Trophoblast cell (in vitro differentiated cells and primary cell): ENCODE data around the gene CASP8.

Source experiments
- DNase-seq, 2 donors: peaks; one replicate each; pipeline ENCODE4 v3.0.0-alpha.2; 2016
- H2AFZ ChIP-seq: 2 replicates; pipeline ENCODE4 v1.6.1; 2013; ENCODE audit warnings: low read length, moderate library complexity, mild to moderate bottlenecking; ENCODE audit not compliant: insufficient read depth, poor library complexity
- H2AK5ac ChIP-seq: 2 replicates; pipeline ENCODE4 v1.6.1; 2013; ENCODE audit warnings: mild to moderate bottlenecking, low read length
- H2BK120ac ChIP-seq: 2 replicates; pipeline ENCODE4 v1.6.1; 2013; ENCODE audit warnings: low read length, mild to moderate bottlenecking, moderate library complexity; ENCODE audit not compliant: insufficient read depth, poor library complexity
- H2BK12ac ChIP-seq: 2 replicates; pipeline ENCODE4 v1.6.1; 2013; ENCODE audit warnings: mild to moderate bottlenecking, low read length, moderate library complexity
- H2BK5ac ChIP-seq: 2 replicates; pipeline ENCODE4 v1.6.1; 2013; ENCODE audit warnings: low read length, low read depth, moderate library complexity, mild to moderate bottlenecking; ENCODE audit not compliant: poor library complexity
- H3K14ac ChIP-seq: 2 replicates; pipeline ENCODE4 v1.6.1; 2013; ENCODE audit warnings: mild to moderate bottlenecking, low read length
- H3K18ac ChIP-seq: 2 replicates; pipeline ENCODE4 v1.6.1; 2013; ENCODE audit warnings: mild to moderate bottlenecking, low read length
- H3K23ac ChIP-seq: 2 replicates; pipeline ENCODE4 v1.6.1; 2013; ENCODE audit warnings: low read length
- H3K27ac ChIP-seq: 2 replicates; pipeline ENCODE4 v1.5.1; 2013; ENCODE audit warnings: low read depth, mild to moderate bottlenecking, inconsistent platforms, low read length, moderate library complexity
- H3K27me3 ChIP-seq: 2 replicates; pipeline ENCODE4 v1.6.1; 2013; ENCODE audit warnings: inconsistent platforms, mild to moderate bottlenecking, low read length, moderate library complexity; ENCODE audit not compliant: insufficient read depth
- H3K36me3 ChIP-seq, 2 experiments: 1 replicate in 1 of 2; 2 replicates in 1 of 2; pipeline ENCODE4 v1.6.1; 2013; ENCODE audit warnings: low read length in 2 of 2, mild to moderate bottlenecking in 2 of 2, moderate library complexity in 1 of 2; ENCODE audit not compliant: insufficient read depth in 2 of 2, control insufficient read depth in 1 of 2
- H3K4ac ChIP-seq: 2 replicates; pipeline ENCODE4 v1.6.1; 2013; ENCODE audit warnings: low read depth, mild to moderate bottlenecking, low read length, moderate library complexity
- H3K4me1 ChIP-seq, 2 experiments: 1 replicate in 1 of 2; 2 replicates in 1 of 2; pipeline ENCODE4 v1.6.1; 2013; ENCODE audit warnings: low read length in 2 of 2, mild to moderate bottlenecking in 2 of 2, moderate library complexity in 1 of 2; ENCODE audit not compliant: insufficient read depth in 2 of 2, control insufficient read depth in 1 of 2
- H3K4me2 ChIP-seq: 2 replicates; pipeline ENCODE4 v1.6.1; 2013; ENCODE audit warnings: inconsistent platforms, mild to moderate bottlenecking, low read length, moderate library complexity
- H3K4me3 ChIP-seq: 2 replicates; pipeline ENCODE4 v1.5.1; 2013; ENCODE audit warnings: mild to moderate bottlenecking, low read depth, low read length, inconsistent platforms
- H3K79me1 ChIP-seq: one replicate; pipeline ENCODE4 v1.6.1; 2013; ENCODE audit warnings: low read length
- H3K79me2 ChIP-seq: 2 replicates; pipeline ENCODE4 v1.6.1; 2013; ENCODE audit warnings: low read length, mild to moderate bottlenecking; ENCODE audit not compliant: control insufficient read depth, insufficient read depth, poor library complexity
- H3K9ac ChIP-seq: 2 replicates; pipeline ENCODE4 v1.6.1; 2013; ENCODE audit warnings: mild to moderate bottlenecking, low read length
- H3K9me3 ChIP-seq: 2 replicates; pipeline ENCODE4 v1.6.1; 2013; ENCODE audit warnings: low read depth, mild to moderate bottlenecking, control low read depth, inconsistent platforms, low read length; ENCODE audit not compliant: insufficient read depth
- H4K12ac ChIP-seq: 2 replicates; pipeline ENCODE4 v1.6.1; 2013; ENCODE audit warnings: low read depth, mild to moderate bottlenecking, low read length, moderate library complexity
- H4K8ac ChIP-seq: 2 replicates; pipeline ENCODE4 v1.6.1; 2013; ENCODE audit warnings: low read depth, mild to moderate bottlenecking, low read length, moderate library complexity
- H4K91ac ChIP-seq: one replicate; pipeline ENCODE4 v1.6.1; 2013; ENCODE audit warnings: low read depth, mild to moderate bottlenecking, low read length, moderate library complexity
- WGBS: extraction: QIAGEN DNeasy Blood & Tissue Kit; methylation state at CpG from one replicate; pipeline ENCODE4 v1.1.7; 2013; ENCODE audit warnings: missing lambda C conversion rate; ENCODE audit not compliant: insufficient read length, insufficient coverage; ENCODE audit errors: extremely low coverage; 5-methylcytosine and 5-hydroxymethylcytosine counted together

The CASP8 gene

GRCh38 chr2:201258666-201259615 lies 1.4 kb upstream of the CASP8 start:
- H3K18ac ChIP-seq: peak overlapping the region; percentile 3
- peak overlapping the region; percentile 9 for H3K14ac ChIP-seq
- H3K23ac ChIP-seq: no peak overlapping the region
- no peaks in the 10 kb centered on the region for H3K9me3 ChIP-seq
- no peak overlapping the region for H2AK5ac ChIP-seq
- no peaks in the 10 kb centered on the region for H3K36me3 ChIP-seq
- peak overlapping the region; percentile 67 for H3K4me2 ChIP-seq
- H3K79me1 ChIP-seq: peaks cover 12% of the 10 kb centered on the region
- H3K9ac ChIP-seq: no peak overlapping the region
- peak overlapping the region; percentile 89 for H4K91ac ChIP-seq
- no peaks in the 10 kb centered on the region for H3K79me2 ChIP-seq
- no peak overlapping the region for H2BK12ac ChIP-seq
- WGBS: no CpG with 5 or more reads among the region's 15 CpGs
- peak overlapping the region; percentile 65 for H2AFZ ChIP-seq
- no peak for DNase-seq
- peaks cover 8 to 12% of the 10 kb centered on the region in 2 experiments for H3K4me1 ChIP-seq
- H2BK5ac ChIP-seq: peak overlapping the region; percentile 37
- no peak overlapping the region for H4K12ac ChIP-seq
- peak overlapping the region; percentile 80 for H3K27ac ChIP-seq
- peak overlapping the region; percentile 4 for H2BK120ac ChIP-seq
- peak overlapping the region; percentile 61 for H4K8ac ChIP-seq
- no peaks in the 10 kb centered on the region for H3K27me3 ChIP-seq
- peak overlapping the region; percentile 63 for H3K4me3 ChIP-seq
- H3K4ac ChIP-seq: no peak overlapping the region

GRCh38 chr2:201261471-201261870 lies 1.1 kb downstream of the CASP8 start:
- no peaks in the 10 kb centered on the region for H3K9me3 ChIP-seq
- WGBS: no CpG with 5 or more reads among the region's 9 CpGs
- no peak overlapping the region for H2BK120ac ChIP-seq
- no peak overlapping the region for H4K12ac ChIP-seq
- H4K91ac ChIP-seq: no peak overlapping the region
- H3K18ac ChIP-seq: no peak overlapping the region
- no peaks in the 10 kb centered on the region for H3K27me3 ChIP-seq
- no peak overlapping the region for H2AFZ ChIP-seq
- no peaks in the 10 kb centered on the region for H3K36me3 ChIP-seq
- no peak overlapping the region for H3K4me3 ChIP-seq
- peaks cover 12% of the 10 kb centered on the region for H3K79me1 ChIP-seq
- no peak overlapping the region for H3K23ac ChIP-seq
- no peak overlapping the region for H2BK5ac ChIP-seq
- H3K27ac ChIP-seq: no peak overlapping the region
- H4K8ac ChIP-seq: no peak overlapping the region
- no peaks in the 10 kb centered on the region for H3K79me2 ChIP-seq
- H3K4ac ChIP-seq: no peak overlapping the region
- no peak overlapping the region for H2AK5ac ChIP-seq
- no peak overlapping the region for H2BK12ac ChIP-seq
- no peak overlapping the region for H3K4me2 ChIP-seq
- no peak overlapping the region for H3K14ac ChIP-seq
- peaks cover 8 to 12% of the 10 kb centered on the region in 2 experiments for H3K4me1 ChIP-seq
- H3K9ac ChIP-seq: no peak overlapping the region
- no peak for DNase-seq

- peaks cover 12% of the 10 kb centered on the region for H3K79me1 ChIP-seq
- no peak overlapping the region for H3K18ac ChIP-seq
- H3K4me3 ChIP-seq: no peak overlapping the region
- no peak overlapping the region for H2BK12ac ChIP-seq
- H3K4me1 ChIP-seq: peaks cover 8 to 12% of the 10 kb centered on the region in 2 experiments
- no peak overlapping the region for H2BK5ac ChIP-seq
- H4K8ac ChIP-seq: no peak overlapping the region
- WGBS: no CpG with 5 or more reads among the region's 2 CpGs
- no peaks in the 10 kb centered on the region for H3K79me2 ChIP-seq
- H2AFZ ChIP-seq: no peak overlapping the region
- no peak overlapping the region for H4K12ac ChIP-seq
- no peak for DNase-seq
- no peak overlapping the region for H3K14ac ChIP-seq
- no peaks in the 10 kb centered on the region for H3K36me3 ChIP-seq
- no peak overlapping the region for H3K27ac ChIP-seq
- H3K27me3 ChIP-seq: no peaks in the 10 kb centered on the region
- no peak overlapping the region for H3K23ac ChIP-seq
- no peak overlapping the region for H3K9ac ChIP-seq
- no peaks in the 10 kb centered on the region for H3K9me3 ChIP-seq
- no peak overlapping the region for H3K4ac ChIP-seq
- H2AK5ac ChIP-seq: no peak overlapping the region
- no peak overlapping the region for H4K91ac ChIP-seq
- H2BK120ac ChIP-seq: no peak overlapping the region
- H3K4me2 ChIP-seq: no peak overlapping the region
Measured at GRCh38 chr2:201261906-201262305, 1.6 kb downstream of the CASP8 start.

- H2AK5ac ChIP-seq: no peak overlapping the region
- H3K36me3 ChIP-seq: no peaks in the 10 kb centered on the region
- H3K23ac ChIP-seq: no peak overlapping the region
- no peak overlapping the region for H2BK120ac ChIP-seq
- no peak overlapping the region for H4K91ac ChIP-seq
- no peak overlapping the region for H3K9ac ChIP-seq
- H2BK12ac ChIP-seq: no peak overlapping the region
- H3K14ac ChIP-seq: no peak overlapping the region
- H4K8ac ChIP-seq: no peak overlapping the region
- H3K79me1 ChIP-seq: peaks cover 8% of the 10 kb centered on the region
- H3K9me3 ChIP-seq: no peaks in the 10 kb centered on the region
- peaks cover 4 to 9% of the 10 kb centered on the region in 2 experiments for H3K4me1 ChIP-seq
- no CpG with 5 or more reads among the region's 6 CpGs for WGBS
- H3K27me3 ChIP-seq: no peaks in the 10 kb centered on the region
- no peak overlapping the region for H2AFZ ChIP-seq
- H4K12ac ChIP-seq: no peak overlapping the region
- no peak overlapping the region for H3K4me3 ChIP-seq
- no peak overlapping the region for H3K18ac ChIP-seq
- no peak overlapping the region for H3K27ac ChIP-seq
- no peak overlapping the region for H2BK5ac ChIP-seq
- no peaks in the 10 kb centered on the region for H3K79me2 ChIP-seq
- no peak for DNase-seq
- H3K4ac ChIP-seq: no peak overlapping the region
- no peak overlapping the region for H3K4me2 ChIP-seq
Measured at GRCh38 chr2:201262718-201263117, 2.4 kb downstream of the CASP8 start.
